Measurements from ENCODE around the gene CPA4. TPM values are rescaled to one million over a fixed set of nuclear protein-coding genes. Genes with fewer than 3 reads are reported as not detected.
"Not testable (repeated sequence)": the region's sequence is repeated elsewhere in the genome, so short reads cannot be mapped to it uniquely, and the experiment has no call there.

CPA4 gene
- total and polyA plus RNA-seq, 7 donors, result 0.06 TPM; not detected in 6

- H3K27me3 ChIP-seq, result no peaks in the 10 kb centered on the region
- DNase-seq, result no peak
- no peak overlapping the region for H3K27ac ChIP-seq
- WGBS, 2 donors, result 95 to 98% methylated on average over 1 of the region's 1 CpG
- H3K4me3 ChIP-seq, result no peak overlapping the region
- TF ChIP-seq CTCF (IDR thresholded peaks at IDR 0.05), result no peak
- H3K36me3 ChIP-seq, result no peaks in the 10 kb centered on the region
- intact Hi-C loops (cut with DNase I), result no loop called here
- no peaks in the 10 kb centered on the region for H3K9me3 ChIP-seq
- H3K4me1 ChIP-seq, result peaks cover 0 to 4% (median 0%) of the 10 kb centered on the region in 4 donors
Measured at GRCh38 chr7:130319541-130319940, 26.6 kb downstream of the CPA4 start.

GRCh38 chr7:130321542-130322229, 28.7 kb downstream of the CPA4 start:
- intact Hi-C loops (cut with DNase I); H3K27me3 ChIP-seq; H3K36me3 ChIP-seq; DNase-seq; H3K4me3 ChIP-seq; H3K27ac ChIP-seq; H3K4me1 ChIP-seq; H3K9me3 ChIP-seq: not testable (repeated sequence)
- WGBS, 2 donors, result 81 to 87% methylated on average over 3 of the region's 3 CpGs

- Histone ChIP-seq H3K4me1 (peaks cover 0 to 4% (median 0%) of the 10 kb centered on the region in 4 donors), H3K36me3 (no peaks in the 10 kb centered on the region), H3K9me3 (no peaks in the 10 kb centered on the region), H3K27me3 (no peaks in the 10 kb centered on the region), H3K4me3 (no peak overlapping the region), H3K27ac (no peak overlapping the region)
- no peak for DNase-seq
- WGBS, 2 donors, result 91 to 94% methylated on average over 7 of the region's 7 CpGs
- intact Hi-C loops (cut with DNase I), result no loop called here
- no peak for TF ChIP-seq POLR2A (IDR thresholded peaks at IDR 0.05)
- TF ChIP-seq POLR2AphosphoS5 (IDR thresholded peaks at IDR 0.05), result no peak
- TF ChIP-seq CTCF (IDR thresholded peaks at IDR 0.05), result no peak
- TF ChIP-seq EP300 (IDR thresholded peaks at IDR 0.05), result no peak
Measured at GRCh38 chr7:130322615-130323014, 29.7 kb downstream of the CPA4 start.

- no peak for DNase-seq
- WGBS, 2 donors, result 93 to 97% methylated on average over 10 of the region's 10 CpGs
- H3K4me1 ChIP-seq, result peaks cover 0 to 4% (median 0%) of the 10 kb centered on the region in 4 donors
- H3K4me3 ChIP-seq, result no peak overlapping the region
- H3K27me3 ChIP-seq, result no peaks in the 10 kb centered on the region
- intact Hi-C loops (cut with DNase I), result no loop called here
- H3K9me3 ChIP-seq, result no peaks in the 10 kb centered on the region
- no peak overlapping the region for H3K27ac ChIP-seq
- TF ChIP-seq POLR2AphosphoS5 (IDR thresholded peaks at IDR 0.05), result no peak
- no peak for TF ChIP-seq CTCF (IDR thresholded peaks at IDR 0.05)
- no peaks in the 10 kb centered on the region for H3K36me3 ChIP-seq
Measured at GRCh38 chr7:130324306-130324943, 31.5 kb downstream of the CPA4 start.

- Histone ChIP-seq H3K4me3 (no peak overlapping the region), H3K4me1 (peaks cover 0 to 9% (median 3%) of the 10 kb centered on the region in 4 donors), H3K27ac (no peak overlapping the region), H3K36me3 (no peaks in the 10 kb centered on the region), H3K9me3 (no peaks in the 10 kb centered on the region), H3K27me3 (no peaks in the 10 kb centered on the region)
- intact Hi-C loops (cut with DNase I), result no loop called here
- DNase-seq, result no peak
- no peak for TF ChIP-seq POLR2A (IDR thresholded peaks at IDR 0.05)
- no peak for TF ChIP-seq CTCF (IDR thresholded peaks at IDR 0.05)
- TF ChIP-seq EP300 (IDR thresholded peaks at IDR 0.05), result no peak
- TF ChIP-seq POLR2AphosphoS5 (IDR thresholded peaks at IDR 0.05), result no peak
- WGBS, 2 donors, result 29 to 63% methylated on average over 3 of the region's 3 CpGs
Measured at GRCh38 chr7:130329681-130330080, 36.7 kb downstream of the CPA4 start.
